SK-N-MC (cell line): ENCODE data around the gene NGEF.

ENCODE experiments used
- EZH2 ChIP-seq: fragments of 200-600 bp; sonication (generic); IDR thresholded peaks from one replicate; pipeline ENCODE4 v1.6.1; 2017; ENCODE audit warnings: antibody characterized with exemption
- FOXP2 ChIP-seq: optimal IDR thresholded peaks from 2 replicates; pipeline ENCODE3; 2011; ENCODE audit warnings: mild to moderate bottlenecking, moderate library complexity; ENCODE audit not compliant: insufficient read depth; ENCODE audit errors: extremely low read length, control extremely low read depth
- POLR2AphosphoS5 ChIP-seq: IDR thresholded peaks from 2 replicates; pipeline ENCODE4 v1.6.1; 2012; ENCODE audit warnings: mild to moderate bottlenecking, low read depth, low read length, borderline replicate concordance

DNA sequence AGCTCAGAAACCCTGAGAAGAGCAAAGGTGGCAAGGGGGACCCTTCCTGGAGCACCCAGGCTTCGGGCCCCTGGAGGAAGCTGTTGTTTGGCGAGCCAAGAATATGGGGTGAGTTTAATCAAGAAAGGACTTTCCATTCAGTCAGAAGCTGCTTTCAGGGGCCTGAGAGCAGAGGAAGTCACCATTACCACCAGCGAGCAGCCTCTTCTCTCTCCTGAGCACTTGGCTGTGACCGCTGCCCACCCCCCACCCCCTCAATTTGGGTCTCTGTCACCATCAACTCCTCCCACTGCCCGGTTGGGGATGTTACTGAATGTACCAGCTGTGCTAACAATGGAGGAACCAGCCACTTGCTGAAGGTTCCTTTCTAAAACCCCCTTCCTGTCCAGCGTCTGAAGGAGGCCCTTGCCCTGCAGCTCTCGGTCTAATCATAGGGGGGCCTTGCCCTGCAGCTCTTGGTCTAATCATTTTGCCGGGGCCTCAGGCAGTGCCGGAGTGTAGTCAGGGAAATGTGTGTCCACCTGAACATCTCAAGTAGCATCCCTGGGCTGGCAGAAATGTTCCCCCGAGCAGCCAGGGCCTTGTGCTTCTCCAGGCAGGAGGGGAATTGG, 48.0 kb upstream of the NGEF start:
- TF ChIP-seq EZH2, result no peak
- no peak for TF ChIP-seq POLR2AphosphoS5
- no peak for TF ChIP-seq FOXP2
